Frontal cortex (tissue), 4 donors: Measurements from ENCODE around the gene SALL2. TPM values are rescaled to one million over a fixed set of nuclear protein-coding genes. Genes with fewer than 3 reads are reported as not detected.

Experiments
- DNase-seq, 2 donors: peaks; one replicate each; pipeline ENCODE4 v3.0.0; 2012; ENCODE audit warnings: low spot score in 2 of 2
- FAIRE-seq: peaks from 2 replicates; lab custom pipeline; 2012; peaks lifted over from hg19 to GRCh38; lab: Jason Lieb, UNC
- total RNA-seq: library from RNA; depleted of rRNA; stranded (reverse); fragments of >200 nt; gene quantifications from one replicate; pipeline ENCODE4 v1.2.3, GENCODE V29; 2014
- donor health status: control.
- donor health status: control.
- donor health status: control.

Gene SALL2
- total RNA-seq, 1 donor from 2014 or later: 10.2 TPM

GRCh38 chr14:21528381-21529348, 2.5 kb upstream of the SALL2 start:
- no peak for FAIRE-seq
- DNase-seq: no peak

DNA sequence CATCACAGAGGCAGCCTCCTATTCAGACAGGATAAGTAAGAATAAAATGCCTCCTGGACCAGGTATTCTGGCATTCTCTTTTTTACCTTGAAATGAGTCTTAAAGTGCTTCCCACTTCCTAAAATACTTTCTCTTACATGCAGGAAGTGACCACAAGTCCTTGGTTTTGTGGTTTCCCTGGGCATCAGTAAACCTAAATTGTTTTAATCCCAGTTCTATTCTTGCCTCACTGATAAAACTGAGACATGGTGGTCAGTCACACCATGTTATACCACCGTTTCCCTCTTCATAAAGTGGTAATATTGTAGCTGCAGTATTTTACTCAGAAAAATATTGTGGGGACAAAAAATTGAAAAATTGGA, 1.2 kb upstream of the SALL2 start:
- DNase-seq (no peak), FAIRE-seq (no peak)

- FAIRE-seq: no peak
- DNase-seq: no peak
Observed at GRCh38 chr14:21526672-21527317, 649 bp upstream of the SALL2 start.

DNA sequence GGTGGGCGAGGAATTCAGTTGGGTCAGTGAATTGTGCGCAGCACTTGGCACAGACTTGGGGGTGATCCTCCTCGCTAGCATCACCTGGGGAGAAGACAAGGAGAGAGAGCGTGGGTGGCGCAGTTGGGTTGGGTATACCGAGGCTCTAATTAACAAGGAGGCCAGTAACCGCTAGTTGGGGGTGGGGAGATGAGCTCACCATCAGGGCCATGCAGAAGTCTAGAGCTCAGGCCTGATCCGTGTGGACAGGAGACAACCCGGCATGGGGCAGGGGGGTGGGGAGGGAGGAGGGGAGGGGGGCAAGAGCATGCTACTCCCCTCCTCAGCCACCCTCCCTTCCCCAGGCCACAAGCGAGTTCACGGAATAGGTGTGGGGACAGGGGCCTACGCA, 580 bp downstream of the SALL2 start:
- DNase-seq: no peak
- no peak for FAIRE-seq

DNA sequence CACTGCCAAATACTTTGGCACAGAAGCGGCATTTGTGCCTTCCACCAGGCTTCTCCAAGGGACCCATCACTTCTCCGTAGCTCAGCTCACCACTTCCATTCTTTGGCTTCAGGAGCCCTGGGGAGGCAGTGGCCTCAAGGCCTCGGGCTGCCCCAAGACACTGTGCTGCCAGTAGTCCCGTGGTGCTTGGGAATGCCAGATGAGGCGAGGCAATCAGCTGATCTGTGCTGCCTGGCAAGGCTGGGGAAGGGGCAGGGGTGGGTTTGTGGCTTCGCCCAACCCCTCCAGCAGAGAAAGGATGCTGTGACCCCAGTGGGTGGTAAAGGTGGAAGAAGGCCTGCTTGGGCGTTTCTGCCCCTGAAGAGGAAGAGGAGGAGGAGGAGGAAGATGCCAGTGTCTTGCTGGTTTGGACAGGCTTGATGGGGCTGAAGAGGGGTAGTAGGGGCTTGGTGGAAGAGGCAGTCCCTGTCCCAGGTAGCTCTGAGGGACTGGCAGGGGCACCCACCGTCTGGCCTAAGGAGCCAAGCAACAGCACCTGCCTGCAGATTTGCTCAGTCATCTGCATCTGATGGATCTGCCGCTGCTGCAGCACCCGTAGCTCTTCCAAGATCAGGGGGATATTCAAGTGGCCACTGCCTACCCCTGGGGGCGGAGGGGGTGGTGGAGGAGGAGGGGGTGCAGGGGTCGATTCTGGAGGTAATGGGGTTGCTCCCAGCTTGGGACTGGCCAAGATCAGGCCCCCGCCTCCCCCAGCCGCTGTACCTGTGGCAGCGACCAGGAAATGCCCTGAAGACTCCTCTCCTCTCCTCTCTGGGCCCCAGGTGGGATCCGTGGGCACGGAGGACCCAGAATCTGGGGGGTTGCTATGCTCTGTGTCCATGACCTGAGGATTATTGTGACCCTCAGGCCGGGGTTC, 1.3 kb downstream of the SALL2 start:
- DNase-seq: no peak
- FAIRE-seq: no peak

DNA sequence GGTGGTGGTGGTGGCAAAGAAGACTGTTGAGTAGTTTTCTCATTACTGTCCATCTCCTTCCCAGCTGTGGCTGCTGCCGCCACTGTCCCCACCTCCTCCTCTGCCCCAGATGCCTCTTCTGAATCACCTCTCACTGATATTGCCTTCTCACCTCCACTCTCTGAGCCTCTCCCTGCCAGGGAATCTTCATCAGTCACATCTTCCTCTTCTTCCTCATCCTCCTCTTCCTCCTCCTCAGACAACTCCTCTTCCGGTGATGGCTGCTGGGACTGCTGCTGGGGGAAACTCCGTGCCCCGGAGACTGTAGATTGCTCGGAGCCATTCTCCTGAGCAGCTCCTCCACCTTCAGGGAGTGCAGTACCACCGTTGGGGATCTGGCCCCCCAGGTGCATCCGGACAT, 2.9 kb downstream of the SALL2 start:
- no peak for DNase-seq
- no peak for FAIRE-seq

- FAIRE-seq (no peak), DNase-seq (no peak)
Observed at GRCh38 chr14:21521501-21521900, 4.6 kb downstream of the SALL2 start.

- FAIRE-seq (no peak), DNase-seq (no peak)
Observed at GRCh38 chr14:21520767-21521166, 5.4 kb downstream of the SALL2 start.

DNA sequence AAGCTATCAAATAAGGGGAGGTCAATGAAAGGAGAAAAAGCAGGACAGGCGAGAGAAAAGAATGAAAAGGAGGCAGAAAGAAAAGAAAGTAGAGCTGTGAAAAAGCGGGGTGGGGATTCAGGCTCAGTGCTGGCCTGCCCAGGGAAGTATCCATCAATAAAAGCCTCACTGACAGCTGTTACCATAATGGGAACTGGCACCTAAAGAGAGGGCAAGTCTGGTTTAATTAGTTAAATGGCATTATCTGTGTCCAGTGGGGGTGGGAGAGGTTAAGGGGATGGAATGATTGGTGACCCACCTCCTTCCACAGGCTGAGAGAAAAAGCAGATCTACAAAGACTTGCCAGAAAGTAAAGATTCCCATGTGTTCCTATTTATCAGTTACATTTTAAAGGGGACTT, 7.4 kb downstream of the SALL2 start:
- FAIRE-seq: no peak

GRCh38 chr14:21514341-21514740, 11.8 kb downstream of the SALL2 start:
- DNase-seq: no peak
- no peak for FAIRE-seq

More for the DNA sequence above, 7.4 kb downstream of the SALL2 start:
- DNase-seq: no peak

DNA sequence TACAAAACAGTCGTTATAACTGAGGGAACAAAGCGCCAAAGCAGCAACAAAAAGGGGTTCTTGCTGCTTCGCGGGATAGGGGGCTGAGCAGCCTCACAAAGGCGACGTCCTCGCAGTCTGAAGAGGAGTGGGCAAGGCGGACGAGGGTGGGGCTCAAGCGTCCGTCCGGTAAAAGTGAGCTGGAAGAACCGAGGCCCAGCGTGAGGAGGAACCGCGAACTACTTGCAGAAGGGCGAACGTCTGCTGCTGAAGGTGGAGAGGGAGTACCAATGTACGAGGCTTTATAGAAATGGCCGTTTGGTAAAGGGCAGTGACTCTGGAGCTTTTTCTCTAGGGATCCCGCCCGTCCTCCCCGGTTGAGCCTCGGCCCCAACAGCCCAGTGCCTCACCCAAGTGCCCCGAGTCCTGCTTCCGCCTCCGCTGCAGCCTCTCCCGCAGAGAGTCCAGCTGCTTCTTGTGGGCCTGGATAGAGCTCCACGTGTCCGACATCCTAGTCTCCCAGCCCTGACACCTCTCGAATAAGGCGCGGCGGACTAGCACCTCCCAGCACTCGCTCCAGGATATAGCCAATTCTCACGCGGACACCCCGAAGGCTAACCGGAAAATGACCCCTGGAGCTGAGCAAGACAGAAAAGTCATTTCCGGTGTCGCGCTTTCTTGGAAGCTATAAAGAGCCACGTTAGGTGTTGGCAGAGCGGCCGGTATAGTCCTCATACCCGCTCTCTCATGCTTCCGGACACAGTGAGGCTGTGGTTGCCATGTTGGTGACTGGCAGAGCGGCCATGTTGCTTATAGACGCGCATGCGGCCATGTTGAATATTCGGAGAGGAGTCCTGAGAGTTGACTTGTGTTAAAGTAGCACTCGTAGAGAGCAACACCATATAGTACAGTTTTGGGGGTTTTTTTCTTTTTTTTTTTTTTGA, 15.2 kb downstream of the SALL2 start, which contains the start of gene METTL3:
Gene METTL3, minus strand, starts transcription at position 606 of the 923 bp plus-strand sequence. Its CDS starts 117 bp downstream, at position 489.
- peak; percentile 87 for FAIRE-seq
- DNase-seq: peak; percentile 72 to 89

GRCh38 chr14:21509432-21510143, 16.6 kb downstream of the SALL2 start:
- no peak for FAIRE-seq

GRCh38 chr14:21506557-21506956, 19.6 kb downstream of the SALL2 start:
- no peak for FAIRE-seq
- DNase-seq: no peak

More at GRCh38 chr14:21509432-21510143, 16.6 kb downstream of the SALL2 start:
- no peak for DNase-seq

GRCh38 chr14:21505012-21505553, 21.1 kb downstream of the SALL2 start:
- FAIRE-seq: no peak
- no peak for DNase-seq

GRCh38 chr14:21503376-21503775, 22.8 kb downstream of the SALL2 start:
- DNase-seq (no peak), FAIRE-seq (no peak)

GRCh38 chr14:21501568-21501967, 24.6 kb downstream of the SALL2 start:
- FAIRE-seq (no peak), DNase-seq (no peak)

DNA sequence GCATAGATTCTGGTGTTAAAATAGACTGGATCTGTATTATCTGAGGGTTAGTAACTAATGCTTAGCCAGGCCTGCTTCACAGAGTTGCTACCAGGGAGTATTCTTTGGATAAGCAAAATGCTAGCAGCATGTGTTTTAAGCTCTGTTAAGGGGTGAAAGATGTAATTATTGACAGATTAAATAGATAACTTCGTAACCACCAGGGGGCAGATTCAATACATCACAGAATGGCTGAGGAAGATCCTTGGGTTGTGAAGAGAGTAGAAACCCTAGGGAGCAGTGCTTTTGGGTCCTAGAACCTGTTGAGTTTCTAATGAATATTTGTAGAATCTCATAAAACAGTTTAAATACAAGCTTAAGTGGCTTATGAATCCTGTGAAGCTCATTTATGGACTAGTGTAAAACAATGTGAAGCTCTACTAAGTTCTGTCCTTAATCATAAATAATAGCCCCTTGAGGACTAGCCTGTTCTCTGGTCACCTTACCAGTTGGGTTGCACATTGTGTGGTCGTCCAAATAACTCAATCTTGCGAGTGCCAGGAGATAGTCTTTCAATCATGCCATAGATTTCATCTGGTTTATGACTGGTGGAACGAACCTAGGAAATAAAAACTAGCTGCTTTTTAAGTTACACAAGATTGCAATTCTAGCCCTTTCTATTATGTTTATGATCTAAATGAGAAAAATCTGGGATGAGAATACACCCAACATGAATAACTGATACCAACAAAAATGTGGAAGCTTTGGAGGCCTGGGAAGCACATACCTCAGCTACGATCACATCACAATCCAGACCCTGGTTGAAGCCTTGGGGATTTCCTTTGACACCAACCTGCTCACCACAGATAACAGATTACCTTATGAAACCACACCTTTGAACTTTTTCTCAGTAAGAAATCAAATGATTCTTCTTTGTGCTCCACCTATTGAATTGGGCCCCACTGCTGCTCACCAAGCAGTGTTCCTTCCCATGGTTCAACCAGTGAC, 27.3 kb downstream of the SALL2 start:
- DNase-seq: peak in 1 of 2 donors; percentile 26
- FAIRE-seq: no peak
